ENCODE results near the gene RPL10. TPM values are rescaled to one million over a fixed set of nuclear protein-coding genes. Genes with fewer than 3 reads are reported as not detected.
A peak's percentile ranks its signal among the peaks of the same experiment; 100 is the strongest.

RPL10 gene
- total and polyA plus RNA-seq, 2 of the 13 experiments (the other 11 are each of a cell fraction or from before 2014, with no cell fraction given): 2,381 to 4,713 TPM

GRCh38 chrX:154371017-154371788 is 27.0 kb upstream of the RPL10 start (continued):
- no peak for TF ChIP-seq ZNF207 (IDR thresholded peaks at IDR 0.05; ENCODE audit: borderline replicate concordance)
- TF ChIP-seq, protein P1, sequence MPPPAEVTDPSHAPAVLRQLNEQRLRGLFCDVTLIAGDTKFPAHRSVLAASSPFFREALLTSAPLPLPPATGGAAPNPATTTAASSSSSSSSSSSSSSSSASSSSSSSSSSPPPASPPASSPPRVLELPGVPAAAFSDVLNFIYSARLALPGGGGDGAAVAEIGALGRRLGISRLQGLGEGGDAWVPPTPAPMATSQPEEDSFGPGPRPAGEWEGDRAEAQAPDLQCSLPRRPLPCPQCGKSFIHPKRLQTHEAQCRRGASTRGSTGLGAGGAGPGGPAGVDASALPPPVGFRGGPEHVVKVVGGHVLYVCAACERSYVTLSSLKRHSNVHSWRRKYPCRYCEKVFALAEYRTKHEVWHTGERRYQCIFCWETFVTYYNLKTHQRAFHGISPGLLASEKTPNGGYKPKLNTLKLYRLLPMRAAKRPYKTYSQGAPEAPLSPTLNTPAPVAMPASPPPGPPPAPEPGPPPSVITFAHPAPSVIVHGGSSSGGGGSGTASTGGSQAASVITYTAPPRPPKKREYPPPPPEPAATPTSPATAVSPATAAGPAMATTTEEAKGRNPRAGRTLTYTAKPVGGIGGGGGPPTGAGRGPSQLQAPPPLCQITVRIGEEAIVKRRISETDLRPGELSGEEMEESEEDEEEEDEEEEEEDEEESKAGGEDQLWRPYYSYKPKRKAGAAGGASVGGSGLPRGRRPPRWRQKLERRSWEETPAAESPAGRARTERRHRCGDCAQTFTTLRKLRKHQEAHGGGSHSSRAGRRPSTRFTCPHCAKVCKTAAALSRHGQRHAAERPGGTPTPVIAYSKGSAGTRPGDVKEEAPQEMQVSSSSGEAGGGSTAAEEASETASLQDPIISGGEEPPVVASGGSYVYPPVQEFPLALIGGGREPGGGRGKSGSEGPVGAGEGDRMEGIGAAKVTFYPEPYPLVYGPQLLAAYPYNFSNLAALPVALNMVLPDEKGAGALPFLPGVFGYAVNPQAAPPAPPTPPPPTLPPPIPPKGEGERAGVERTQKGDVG (CRISPR knock-in tag; IDR thresholded peaks at IDR 0.05; ENCODE audit: borderline replicate concordance): no peak
- no peak for TF ChIP-seq ZKSCAN8 (CRISPR knock-in tag; IDR thresholded peaks at IDR 0.05; ENCODE audit: borderline replicate concordance)
- no peak for TF ChIP-seq ZNF451 (CRISPR knock-in tag; IDR thresholded peaks at IDR 0.05)
- TF ChIP-seq MAFG (CRISPR knock-in tag; IDR thresholded peaks at IDR 0.05): no peak
- TF ChIP-seq NCOA5 (CRISPR knock-in tag; IDR thresholded peaks at IDR 0.05): no peak
- TF ChIP-seq, protein P2, sequence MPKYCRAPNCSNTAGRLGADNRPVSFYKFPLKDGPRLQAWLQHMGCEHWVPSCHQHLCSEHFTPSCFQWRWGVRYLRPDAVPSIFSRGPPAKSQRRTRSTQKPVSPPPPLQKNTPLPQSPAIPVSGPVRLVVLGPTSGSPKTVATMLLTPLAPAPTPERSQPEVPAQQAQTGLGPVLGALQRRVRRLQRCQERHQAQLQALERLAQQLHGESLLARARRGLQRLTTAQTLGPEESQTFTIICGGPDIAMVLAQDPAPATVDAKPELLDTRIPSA (CRISPR knock-in tag; IDR thresholded peaks at IDR 0.05; ENCODE audit: borderline replicate concordance): no peak
- no peak for TF ChIP-seq ZNF616 (CRISPR knock-in tag; IDR thresholded peaks at IDR 0.05; ENCODE audit: low read depth)
- TF ChIP-seq ZNF879 (CRISPR knock-in tag; IDR thresholded peaks at IDR 0.05): no peak
- TF ChIP-seq IKZF4 (CRISPR knock-in tag; IDR thresholded peaks at IDR 0.05; ENCODE audit: borderline replicate concordance, low read depth, not compliant biosample characterization): no peak
- no peak for TF ChIP-seq ZNF382 (CRISPR knock-in tag; IDR thresholded peaks at IDR 0.05; ENCODE audit: borderline replicate concordance)
- no peak for TF ChIP-seq ZNF264 (CRISPR knock-in tag; IDR thresholded peaks at IDR 0.05)
- no peak for TF ChIP-seq RNF2 (conservative IDR thresholded peaks at IDR 0.05; ENCODE audit: low read depth)
- TF ChIP-seq ZNF205 (CRISPR knock-in tag; IDR thresholded peaks at IDR 0.05): 0 out of 2 replicates have a peak, but pooled peaks have one; percentile 52
- TF ChIP-seq ZNF367 (CRISPR knock-in tag; IDR thresholded peaks at IDR 0.05; ENCODE audit: borderline replicate concordance): no peak
- TF ChIP-seq ZNF777 (CRISPR knock-in tag; IDR thresholded peaks at IDR 0.05): no peak
- no peak for TF ChIP-seq ZMYM3 (CRISPR knock-in tag; IDR thresholded peaks at IDR 0.05)
- TF ChIP-seq ZNF20 (CRISPR knock-in tag; IDR thresholded peaks at IDR 0.05): no peak
- TF ChIP-seq, protein P3, sequence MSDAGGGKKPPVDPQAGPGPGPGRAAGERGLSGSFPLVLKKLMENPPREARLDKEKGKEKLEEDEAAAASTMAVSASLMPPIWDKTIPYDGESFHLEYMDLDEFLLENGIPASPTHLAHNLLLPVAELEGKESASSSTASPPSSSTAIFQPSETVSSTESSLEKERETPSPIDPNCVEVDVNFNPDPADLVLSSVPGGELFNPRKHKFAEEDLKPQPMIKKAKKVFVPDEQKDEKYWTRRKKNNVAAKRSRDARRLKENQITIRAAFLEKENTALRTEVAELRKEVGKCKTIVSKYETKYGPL (CRISPR knock-in tag; IDR thresholded peaks at IDR 0.05): no peak
- no peak for TF ChIP-seq XRCC5 (optimal IDR thresholded peaks at IDR 0.05; ENCODE audit: low read length)
- TF ChIP-seq FOXP4 (CRISPR knock-in tag; IDR thresholded peaks at IDR 0.05): no peak
- TF ChIP-seq TCF12 (IDR thresholded peaks at IDR 0.05): no peak
- no peak for TF ChIP-seq TCF12 (CRISPR knock-in tag; IDR thresholded peaks at IDR 0.05)
- TF ChIP-seq ZNF282 (IDR thresholded peaks at IDR 0.05; ENCODE audit: partially characterized antibody): no peak
- no peak for TF ChIP-seq TBX3 (IDR thresholded peaks at IDR 0.05; ENCODE audit: borderline replicate concordance)

Measured in HepG2 (cell line).